GM21423 (cell line): ENCODE results near the gene FAM187B.
"Not testable (repeated sequence)": the region's sequence is repeated elsewhere in the genome, so short reads cannot be mapped to it uniquely, and the experiment has no call there.

Experiments
- ATAC-seq: cut with Tn5 transposase; IDR thresholded peaks from one replicate; pipeline ENCODE4 v1.9.1; 2021; ENCODE audit warnings: mild to moderate bottlenecking, moderate library complexity; ENCODE audit not compliant: unreplicated experiment

Gene FAM187B

GRCh38 chr19:35236638-35237400, 8.3 kb upstream of the FAM187B start:
- ATAC-seq, result no peak

GRCh38 chr19:35232912-35233311, 4.4 kb upstream of the FAM187B start:
- ATAC-seq, result no peak

GRCh38 chr19:35231956-35232645, 3.6 kb upstream of the FAM187B start:
- no peak for ATAC-seq

- no peak for ATAC-seq
These were observed 1.1 kb upstream of the FAM187B start for GRCh38 chr19:35229601-35230000.

- ATAC-seq, result no peak
These were observed 1.8 kb downstream of the FAM187B start for GRCh38 chr19:35226748-35227147.

- no peak for ATAC-seq
These were observed 2.6 kb downstream of the FAM187B start for GRCh38 chr19:35225951-35226350.

GRCh38 chr19:35224681-35225571, 3.6 kb downstream of the FAM187B start:
- no peak for ATAC-seq

- no peak for ATAC-seq
These were observed 4.6 kb downstream of the FAM187B start for GRCh38 chr19:35223862-35224505.

- ATAC-seq, result no peak
These were observed 5.3 kb downstream of the FAM187B start for GRCh38 chr19:35223084-35223790.

- no peak for ATAC-seq
These were observed 6.0 kb downstream of the FAM187B start for GRCh38 chr19:35222373-35223015.

- not testable (repeated sequence) for ATAC-seq
These were observed 7.5 kb downstream of the FAM187B start for GRCh38 chr19:35220973-35221590.

GRCh38 chr19:35220315-35220921, 8.1 kb downstream of the FAM187B start:
- no peak for ATAC-seq

- ATAC-seq, result no peak
These were observed 9.5 kb downstream of the FAM187B start for GRCh38 chr19:35219008-35219407.

GRCh38 chr19:35217649-35217990, 10.9 kb downstream of the FAM187B start:
- ATAC-seq, result no peak

GRCh38 chr19:35216833-35217648, 11.5 kb downstream of the FAM187B start:
- no peak for ATAC-seq

- ATAC-seq, result no peak
These were observed 12.3 kb downstream of the FAM187B start for GRCh38 chr19:35216016-35216832.

- no peak for ATAC-seq
These were observed 13.6 kb downstream of the FAM187B start for GRCh38 chr19:35214766-35215422.
